Stimulated activated CD4-positive, alpha-beta T cell treated with anti-CD3 and anti-CD28 coated beads, Interleukin-2, amount 100 ng/mL, for 24 hours (primary cell): Measurements from ENCODE around the gene FGGY.
"Not testable (repeated sequence)": the region's sequence is repeated elsewhere in the genome, so short reads cannot be mapped to it uniquely, and the experiment has no call there.

Source experiments
- DNase-seq, 2 donors: peaks; one replicate each; pipeline ENCODE4 v3.0.0-alpha.2; 2020

Gene FGGY

GRCh38 chr1:59296358-59297256 is at the start of gene FGGY:
Gene FGGY (plus strand): TSS chr1:59297094. CDS start chr1:59321550, 24,456 bp downstream.
- DNase-seq: peak; percentile 77 to 84

- no peak for DNase-seq
Measured at GRCh38 chr1:59248758-59249157, 48.1 kb upstream of the FGGY start.

GRCh38 chr1:59249396-59250137 is 47.3 kb upstream of the FGGY start:
- DNase-seq: no peak

GRCh38 chr1:59251061-59251460 is 45.8 kb upstream of the FGGY start:
- not testable (repeated sequence) for DNase-seq

GRCh38 chr1:59256429-59256828 is 40.5 kb upstream of the FGGY start:
- DNase-seq: not testable (repeated sequence)

GRCh38 chr1:59258412-59259032 is 38.4 kb upstream of the FGGY start:
- DNase-seq: no peak

GRCh38 chr1:59261537-59261936 is 35.4 kb upstream of the FGGY start:
- no peak for DNase-seq

GRCh38 chr1:59262631-59263030 is 34.3 kb upstream of the FGGY start:
- DNase-seq: no peak

GRCh38 chr1:59263111-59263510 is 33.8 kb upstream of the FGGY start:
- no peak for DNase-seq

GRCh38 chr1:59265622-59266021 is 31.3 kb upstream of the FGGY start:
- DNase-seq: no peak

GRCh38 chr1:59266180-59266926 is 30.5 kb upstream of the FGGY start:
- no peak for DNase-seq

GRCh38 chr1:59266927-59267293 is 30.0 kb upstream of the FGGY start:
- no peak for DNase-seq

GRCh38 chr1:59268406-59268805 is 28.5 kb upstream of the FGGY start:
- no peak for DNase-seq

GRCh38 chr1:59271561-59272260 is 25.2 kb upstream of the FGGY start:
- no peak for DNase-seq

GRCh38 chr1:59272507-59272906 is 24.4 kb upstream of the FGGY start:
- DNase-seq: no peak

- no peak for DNase-seq
Measured at GRCh38 chr1:59276439-59276851, 20.4 kb upstream of the FGGY start.

GRCh38 chr1:59278780-59279354 is 18.0 kb upstream of the FGGY start:
- no peak for DNase-seq

- DNase-seq: no peak
Measured at GRCh38 chr1:59279645-59280044, 17.2 kb upstream of the FGGY start.

- no peak for DNase-seq
Measured at GRCh38 chr1:59282951-59283350, 13.9 kb upstream of the FGGY start.

- no peak for DNase-seq
Measured at GRCh38 chr1:59285691-59286090, 11.2 kb upstream of the FGGY start.

GRCh38 chr1:59288046-59288445 is 8.8 kb upstream of the FGGY start:
- DNase-seq: no peak

GRCh38 chr1:59289570-59289969 is 7.3 kb upstream of the FGGY start:
- DNase-seq: no peak
